ENCODE data around the gene ZACN.

Gene ZACN

DNA sequence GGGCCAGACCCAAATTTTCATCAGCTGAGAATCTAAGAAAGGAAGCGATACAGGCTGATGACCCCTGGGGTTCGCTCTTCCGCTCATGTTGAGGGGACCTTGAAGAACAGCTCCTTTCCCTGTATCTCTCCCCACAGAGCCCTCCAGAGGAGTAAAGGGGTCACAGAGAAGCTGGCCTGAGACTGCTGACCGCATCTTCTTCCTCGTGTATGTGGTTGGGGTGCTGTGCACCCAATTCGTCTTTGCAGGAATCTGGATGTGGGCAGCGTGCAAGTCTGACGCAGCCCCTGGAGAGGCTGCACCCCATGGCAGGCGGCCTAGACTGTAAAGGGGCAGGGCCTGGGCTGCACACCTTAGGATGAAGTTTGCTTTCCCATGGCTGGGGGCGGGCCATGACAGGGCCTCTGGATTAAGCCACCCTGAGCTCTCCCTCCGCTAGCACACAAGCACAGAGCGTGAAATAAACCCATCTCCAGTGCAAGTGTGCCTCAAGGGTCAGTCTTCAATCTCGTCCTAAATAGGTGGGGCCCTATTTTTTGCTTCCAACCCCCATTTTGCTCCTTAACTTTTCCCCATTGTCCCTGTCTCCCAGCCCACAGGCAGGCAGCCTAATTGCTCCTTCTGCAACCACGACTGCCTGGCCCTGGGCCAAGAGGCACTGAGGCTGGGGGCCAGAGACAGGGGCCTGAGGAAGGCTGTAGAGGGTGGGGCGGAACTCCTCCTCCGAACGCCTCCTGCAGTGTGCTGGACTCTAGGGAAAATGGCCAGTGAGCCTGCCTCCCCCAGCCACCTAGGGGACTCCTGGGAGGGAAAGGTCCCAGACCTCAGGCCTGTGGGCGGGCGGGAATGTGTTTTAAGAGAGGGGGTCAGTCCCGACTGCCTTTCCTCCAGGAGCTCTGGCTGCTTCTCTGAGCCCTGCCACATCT, 3.6 kb downstream of the ZACN start:
- peak; percentile 46 for DNase-seq

- peak; percentile 34 for DNase-seq
These were observed 4.7 kb downstream of the ZACN start for GRCh38 chr17:76083536-76084182.

DNA sequence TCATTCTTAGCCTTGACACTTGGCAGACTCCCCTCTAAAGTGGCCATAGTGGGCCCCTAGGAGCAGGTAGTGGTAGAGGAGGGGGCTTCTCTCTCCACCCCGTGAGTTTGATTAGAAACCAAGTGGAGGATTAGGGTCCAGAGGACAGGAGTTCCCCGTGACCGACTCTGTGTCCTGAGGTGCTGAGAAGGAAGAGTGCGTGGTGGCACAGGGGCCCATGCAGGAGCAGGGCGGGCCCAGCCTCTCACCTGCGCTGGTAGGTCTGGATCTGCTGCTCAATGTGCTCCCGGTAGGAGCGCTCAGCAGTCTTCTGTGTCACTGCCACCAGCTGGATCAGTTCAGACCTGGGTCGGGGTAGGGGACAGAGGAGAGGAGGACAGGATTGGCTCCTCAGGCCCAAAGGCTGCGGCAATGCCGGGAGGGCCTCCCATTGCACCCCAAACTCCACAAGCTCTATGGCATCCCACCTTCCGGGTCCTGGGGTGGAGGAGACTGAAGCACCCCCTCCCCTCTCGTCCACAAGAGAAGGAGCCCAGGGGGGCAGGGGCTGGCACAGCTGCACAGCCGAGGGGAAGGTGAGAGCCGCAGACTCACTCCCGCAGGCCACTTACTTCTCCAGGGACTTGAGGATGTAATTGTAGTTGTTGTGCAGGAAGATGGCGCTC, 6.2 kb downstream of the ZACN start:
- DNase-seq = no peak

DNA sequence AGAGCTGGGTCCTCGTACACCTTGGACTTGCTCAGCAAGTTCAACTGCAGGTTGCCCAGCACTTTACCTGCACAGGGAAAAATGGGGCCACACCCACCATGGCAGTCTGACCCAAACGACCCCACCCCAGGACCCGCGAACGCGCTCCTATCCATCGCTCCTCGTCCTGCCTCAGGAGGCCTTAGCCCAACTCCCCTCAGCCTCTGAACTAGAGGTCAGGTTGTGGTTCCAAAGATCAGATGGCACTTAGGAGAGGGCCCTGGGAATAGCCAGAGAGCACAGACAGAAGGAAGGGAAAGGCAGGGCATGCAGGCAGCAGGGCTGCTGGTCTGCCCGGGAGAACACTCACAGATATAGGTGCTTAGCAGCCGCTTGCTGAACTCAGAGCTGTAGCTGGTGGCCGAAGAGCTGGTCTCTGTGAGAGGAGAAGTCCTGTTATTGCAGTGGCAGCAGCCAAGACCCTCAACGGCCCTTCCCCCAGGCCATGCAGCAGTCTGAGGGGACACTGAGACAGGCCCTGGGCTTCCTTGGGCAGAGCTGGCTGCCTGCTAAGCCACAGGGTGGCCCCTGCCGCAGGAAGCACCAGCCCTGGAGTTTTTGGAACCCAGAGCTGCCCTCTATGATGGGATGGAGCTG, 6.9 kb downstream of the ZACN start:
- no peak for DNase-seq

DNA sequence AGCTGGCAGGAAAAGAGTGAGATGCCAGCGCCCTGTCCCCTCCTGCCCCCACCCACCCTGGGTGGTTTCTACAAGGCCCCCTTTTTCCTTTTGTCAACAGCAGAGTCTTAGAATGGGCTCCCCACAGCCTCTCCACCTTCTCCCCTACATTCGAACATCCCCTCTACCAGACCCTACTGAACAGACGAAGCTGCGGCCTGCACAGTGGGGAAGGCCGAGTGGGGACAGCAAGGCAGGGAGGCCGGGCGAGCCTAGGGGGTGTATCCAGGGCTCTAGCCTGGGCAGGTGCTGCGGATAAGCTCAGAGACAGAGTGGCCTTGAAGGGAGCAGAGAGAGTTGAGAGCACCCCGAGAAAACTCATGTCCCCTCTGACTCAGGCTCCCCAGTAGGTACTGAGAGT, 7.4 kb downstream of the ZACN start:
- no peak for DNase-seq

GRCh38 chr17:76087531-76087930, 8.5 kb downstream of the ZACN start:
- DNase-seq = no peak

DNA sequence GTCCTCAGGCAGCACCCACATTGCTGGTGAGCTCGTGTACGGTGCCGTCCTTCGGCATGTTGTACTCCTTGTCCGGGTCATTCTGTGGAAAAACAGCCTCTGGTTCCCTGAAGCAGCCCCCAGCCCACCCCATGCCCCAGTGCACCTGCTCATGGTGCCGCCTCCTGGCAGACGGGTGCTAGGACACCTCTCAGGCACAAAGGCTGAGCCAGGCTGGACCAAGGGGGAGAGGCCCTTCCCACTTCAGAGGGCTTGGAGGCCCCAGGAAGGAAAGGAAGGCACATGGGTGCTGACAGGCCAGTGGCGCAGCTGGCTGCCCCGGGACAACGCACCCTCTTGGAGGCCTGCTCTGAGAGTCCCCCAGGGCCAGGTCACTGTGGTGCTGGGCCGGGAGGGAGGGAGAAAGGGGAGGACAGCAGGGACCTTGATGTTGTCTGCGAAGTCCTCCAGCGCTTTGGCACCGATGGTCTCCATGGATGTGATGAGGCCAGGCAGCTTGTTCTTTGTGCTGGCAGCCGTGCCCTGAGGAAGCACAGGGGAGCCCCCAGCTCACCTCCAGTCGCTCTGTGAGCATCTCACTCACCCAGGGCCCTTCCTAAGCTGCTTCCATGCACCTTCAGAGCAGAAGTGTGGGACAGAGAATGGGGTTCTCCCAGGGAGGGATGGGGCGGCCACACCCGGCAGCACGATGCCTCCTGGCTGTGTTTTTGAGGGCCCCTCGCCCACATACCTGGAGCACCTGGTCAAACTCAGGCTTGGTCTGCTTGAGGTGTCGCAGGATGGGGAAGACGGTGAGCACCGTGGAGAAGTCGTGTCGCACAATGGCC, 9.3 kb downstream of the ZACN start:
- DNase-seq = peak; percentile 11

DNA sequence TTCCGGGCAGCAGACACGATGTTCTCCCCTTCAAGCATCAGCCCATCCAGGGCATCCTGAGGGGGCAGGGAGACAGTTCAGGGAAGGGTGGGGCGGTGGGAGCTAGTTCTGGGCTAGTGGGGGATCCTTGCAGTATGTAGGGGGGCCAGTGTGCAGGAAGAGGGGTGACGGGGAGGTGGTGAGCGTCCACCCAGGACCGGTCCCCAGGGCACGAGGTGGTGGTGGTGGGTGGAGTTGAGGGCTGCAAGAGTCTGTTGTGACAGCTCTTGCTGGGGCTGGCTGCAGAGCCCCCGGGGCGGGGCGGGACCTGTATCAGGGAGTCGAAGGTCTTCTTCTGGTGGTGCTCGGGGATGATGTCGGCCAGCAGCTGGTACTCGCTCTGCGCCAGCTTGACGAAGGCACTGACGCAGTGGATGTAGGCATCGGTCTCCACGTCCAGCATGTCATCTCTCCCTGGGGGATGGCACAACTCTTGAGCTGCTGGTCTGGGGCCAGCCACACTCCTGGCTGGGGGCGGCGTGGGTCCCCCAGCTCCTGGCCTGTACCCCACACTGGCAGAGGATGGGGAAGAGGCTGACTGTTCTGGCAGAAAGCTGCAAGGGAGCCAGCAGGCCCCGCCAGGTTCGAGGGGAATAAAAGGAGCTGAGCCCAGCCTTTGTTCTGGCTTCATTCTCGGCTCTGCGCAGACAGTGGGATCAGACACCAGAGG, 10.0 kb downstream of the ZACN start:
- DNase-seq = no peak

DNA sequence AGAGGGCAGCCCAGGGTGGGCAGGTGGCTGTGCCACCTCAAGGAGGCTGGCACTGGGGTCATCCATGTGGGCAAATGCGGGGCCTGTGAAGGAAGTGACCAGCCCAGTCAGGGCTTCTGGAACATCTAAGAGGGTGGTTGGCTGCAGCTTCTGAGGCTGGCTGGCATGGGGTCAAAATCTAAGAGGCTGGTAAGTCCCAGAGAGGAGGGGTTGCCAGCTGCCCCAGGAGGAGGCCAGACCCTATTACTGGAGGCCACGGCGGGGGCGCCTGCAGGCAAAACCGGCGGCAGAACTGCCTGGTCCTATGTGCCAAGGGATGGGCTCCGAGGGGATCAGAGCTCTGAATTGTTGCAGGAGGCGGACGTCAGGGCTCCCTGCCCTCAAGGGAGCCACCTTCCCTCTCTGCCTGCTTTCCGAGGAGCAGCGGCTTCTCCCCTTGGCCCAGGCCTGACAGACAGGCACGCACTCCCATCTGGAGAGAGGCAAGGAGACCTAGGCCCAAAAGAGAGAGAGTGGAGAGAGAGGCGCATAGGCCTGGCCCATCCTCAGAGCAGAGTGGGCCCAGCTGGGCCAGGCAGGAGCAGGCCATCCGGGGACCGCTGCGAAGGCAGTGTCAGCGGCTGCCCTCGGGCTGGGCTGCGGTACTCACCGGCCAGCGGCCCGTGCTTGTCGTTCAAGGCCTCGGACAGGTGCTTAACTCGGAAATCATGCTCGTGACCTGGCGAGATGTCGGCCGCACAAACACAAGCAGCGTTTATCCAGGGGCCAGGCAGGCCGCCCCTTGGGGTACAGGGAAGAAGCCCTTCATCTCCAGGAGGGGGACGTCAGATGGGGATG, 10.9 kb downstream of the ZACN start:
- no peak for DNase-seq

DNA sequence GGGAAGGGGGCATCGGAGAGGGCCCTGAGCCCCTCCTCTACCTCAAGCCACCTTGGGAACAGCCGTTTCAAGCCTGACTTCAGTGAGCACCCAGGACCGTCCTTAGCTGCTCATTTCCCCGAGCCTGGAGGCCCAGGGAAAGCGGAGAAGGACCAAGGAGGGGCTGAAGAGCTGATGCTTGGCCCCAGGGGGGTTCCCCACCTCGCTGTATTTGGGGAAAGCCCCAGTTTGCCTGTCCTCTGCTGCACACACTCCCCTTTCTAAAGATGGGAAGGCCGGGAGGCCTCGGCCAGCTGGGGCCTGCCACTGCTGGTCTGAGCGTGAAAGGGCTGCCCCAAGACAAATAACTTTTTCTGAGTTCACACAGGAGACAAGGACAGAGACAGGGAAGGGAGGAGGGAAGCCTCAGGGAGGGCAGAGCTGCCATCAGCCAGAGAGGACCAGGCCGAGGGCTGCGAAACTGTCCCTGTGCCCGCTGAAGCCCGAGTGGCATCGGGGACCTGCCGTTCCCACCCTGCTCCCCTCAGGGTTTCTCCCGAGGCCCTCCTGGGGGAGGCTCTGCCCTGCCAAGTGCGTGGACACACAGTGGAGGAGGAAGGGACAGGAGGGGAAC, 11.6 kb downstream of the ZACN start:
- no peak for DNase-seq

GRCh38 chr17:76091526-76092286, 12.7 kb downstream of the ZACN start:
- no peak for DNase-seq

GRCh38 chr17:76092526-76093413, 13.8 kb downstream of the ZACN start:
- DNase-seq = no peak

DNA sequence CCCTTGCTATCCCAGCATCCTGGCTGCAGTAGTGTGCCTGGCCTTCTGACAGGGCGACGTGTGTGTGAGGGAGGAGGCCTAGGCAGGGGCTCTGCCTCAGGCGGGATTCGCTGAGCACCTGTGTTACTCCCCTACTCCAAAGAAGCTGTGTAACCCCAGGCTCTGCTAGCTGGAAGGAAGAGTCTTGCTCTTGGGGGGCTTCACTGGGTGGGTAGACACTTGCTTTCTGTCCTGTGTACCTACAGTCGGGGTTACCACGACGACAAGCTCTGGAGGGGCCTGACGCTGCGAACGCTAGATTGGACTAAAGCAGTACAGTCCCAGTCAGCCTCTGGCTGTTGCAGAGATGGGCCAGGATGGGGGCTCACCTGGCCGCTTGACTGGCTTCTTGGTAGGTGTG, 15.1 kb downstream of the ZACN start:
- DNase-seq = no peak

DNA sequence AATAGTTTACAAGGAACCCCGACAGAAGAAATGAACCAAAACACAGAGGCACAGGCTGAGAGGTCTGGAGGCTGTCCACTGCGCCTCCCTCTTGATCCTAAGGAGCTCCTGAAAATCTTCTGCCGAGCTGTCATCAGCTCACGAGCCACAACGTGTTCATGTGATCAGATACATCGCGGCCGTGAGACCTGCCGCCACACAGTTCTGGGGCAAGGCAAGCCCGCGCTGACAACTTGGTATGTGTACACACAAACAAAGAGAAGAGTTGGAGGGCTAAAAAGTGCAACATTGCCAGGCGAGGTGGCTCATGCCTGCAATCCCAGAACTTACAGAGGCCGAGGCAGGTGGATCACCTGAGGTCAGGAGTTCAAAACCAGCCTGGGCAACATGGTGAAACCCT, 17.0 kb downstream of the ZACN start:
- no peak for DNase-seq

DNA sequence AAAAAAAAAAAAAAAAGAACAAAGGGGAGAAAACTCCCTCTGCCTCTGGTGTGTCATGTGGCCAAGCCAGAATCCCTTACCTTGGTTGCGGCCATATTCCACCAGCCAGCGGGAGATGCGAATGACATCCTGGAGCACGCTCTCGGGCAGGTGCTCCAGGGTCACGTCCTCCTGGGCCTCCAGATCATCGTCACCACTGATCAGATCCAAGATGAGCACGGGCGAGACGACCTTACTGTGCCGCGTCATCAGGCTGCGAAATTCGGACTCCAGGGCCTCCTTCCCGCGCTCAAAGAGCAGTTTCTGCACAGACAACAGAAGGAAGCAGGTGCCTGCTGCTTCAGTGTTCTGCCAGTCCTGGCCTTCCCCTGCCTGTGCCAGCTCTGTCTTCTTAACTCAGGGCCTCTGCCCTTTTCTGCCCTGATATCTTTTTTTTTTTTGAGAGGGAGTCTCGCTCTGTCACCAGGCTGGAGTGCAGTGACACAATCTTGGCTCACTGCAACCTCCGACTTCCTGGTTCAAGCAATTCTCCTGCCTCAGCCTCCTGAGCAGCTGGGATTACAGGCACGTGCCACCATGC, 18.8 kb downstream of the ZACN start:
- DNase-seq = no peak

DNA sequence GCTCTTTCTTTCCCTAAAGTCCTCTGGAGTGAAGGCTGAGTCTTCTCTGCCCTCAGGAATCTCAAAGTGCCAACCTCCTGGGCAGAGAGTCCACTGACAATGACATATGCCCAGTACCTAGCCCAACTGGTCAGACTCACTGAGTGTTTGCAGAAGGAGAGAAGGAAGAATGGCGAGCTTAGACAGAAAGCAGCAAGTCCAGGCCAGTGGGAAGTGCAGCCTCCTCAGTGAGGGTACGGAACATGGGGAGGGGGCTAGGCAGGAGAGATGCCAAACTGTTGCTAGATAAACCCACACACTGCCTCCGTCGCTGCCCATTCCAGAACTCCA, 23.9 kb downstream of the ZACN start:
- DNase-seq = no peak

DNA sequence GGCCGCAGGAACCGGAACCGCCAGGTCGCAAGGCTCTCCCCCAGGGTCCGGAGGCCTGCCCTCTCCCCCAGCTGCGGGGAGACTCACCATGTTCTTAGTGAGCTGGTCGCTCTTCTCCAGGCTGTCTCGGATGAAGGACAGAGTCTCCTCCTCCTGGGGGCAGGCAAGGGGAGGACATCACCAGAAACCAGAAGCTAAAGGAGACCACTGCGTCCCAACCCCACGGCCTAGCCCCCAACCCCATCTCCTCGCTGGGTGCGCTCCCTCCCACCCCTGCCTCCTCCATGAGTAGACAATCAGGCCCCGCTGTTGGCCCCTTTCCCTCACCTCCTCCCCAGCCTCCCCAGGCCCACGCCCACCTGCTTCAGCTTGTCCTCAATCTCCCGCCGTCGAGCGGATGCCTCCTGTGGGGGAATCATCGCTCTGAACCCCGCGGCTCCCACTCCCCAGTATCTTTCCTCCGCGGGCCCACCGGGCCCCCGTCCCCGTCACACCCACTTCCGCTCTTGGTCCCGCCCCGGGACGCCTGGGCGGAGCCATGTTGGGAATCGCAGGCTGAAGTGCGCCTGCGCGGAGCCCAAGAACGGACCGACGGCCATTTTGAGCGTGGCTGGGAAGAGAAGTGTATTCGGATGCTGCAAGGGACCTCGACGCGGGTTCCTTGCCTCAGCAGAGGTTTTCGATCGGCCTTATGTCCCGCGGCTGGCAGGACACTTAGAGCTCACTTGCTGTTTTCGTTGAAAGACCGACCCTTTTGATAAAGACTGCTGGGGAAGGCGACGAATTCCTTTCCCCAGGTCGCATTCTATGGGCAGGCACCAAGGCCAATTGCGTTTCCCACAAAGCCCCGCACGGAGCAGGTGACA, 24.5 kb downstream of the ZACN start, which contains the start of gene EXOC7:
Gene EXOC7, minus strand, starts transcription at position 514 of the 866 bp plus-strand sequence. Its CDS starts 95 bp downstream, at position 419.
- peak; percentile 96 for DNase-seq
